Measurements from ENCODE around the gene TNFAIP3.

The TNFAIP3 gene

DNA sequence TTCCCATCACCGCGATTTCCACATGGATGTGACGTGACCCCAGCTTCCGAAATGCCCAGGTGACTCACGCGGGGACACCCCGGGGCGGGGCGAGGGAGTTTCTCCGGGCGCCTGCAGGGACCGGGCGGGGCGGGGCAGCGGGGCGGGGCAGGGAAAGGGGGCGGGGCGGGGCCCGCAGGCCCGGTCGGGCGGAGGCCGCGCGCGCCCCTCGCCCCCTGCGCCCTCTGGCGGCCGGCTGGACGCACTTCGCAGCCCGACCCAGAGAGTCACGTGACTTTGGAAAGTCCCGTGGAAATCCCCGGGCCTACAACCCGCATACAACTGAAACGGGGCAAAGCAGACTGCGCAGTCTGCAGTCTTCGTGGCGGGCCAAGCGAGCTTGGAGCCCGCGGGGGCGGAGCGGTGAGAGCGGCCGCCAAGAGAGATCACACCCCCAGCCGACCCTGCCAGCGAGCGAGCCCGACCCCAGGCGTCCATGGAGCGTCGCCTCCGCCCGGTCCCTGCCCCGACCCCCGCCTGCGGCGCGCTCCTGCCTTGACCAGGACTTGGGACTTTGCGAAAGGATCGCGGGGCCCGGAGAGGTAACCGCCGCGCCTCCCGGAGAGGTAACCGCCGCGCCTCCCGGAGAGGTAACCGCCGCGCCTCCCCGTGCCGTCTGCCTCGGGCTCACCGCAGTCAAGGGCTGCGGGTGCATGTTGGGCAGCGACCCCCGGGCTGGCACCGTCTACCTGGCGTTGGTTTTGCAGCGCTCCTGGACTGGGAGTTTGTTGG is at the start of gene TNFAIP3:
Gene TNFAIP3, plus strand, starts transcription at position 346 of the 771 bp plus-strand sequence. CDS start 3,969 bp downstream, outside the sequence.
- peak within 1 kb of the TSS; percentile 86 for H3K4me3 ChIP-seq (ENCODE audit: low read length)
- no peak for TF ChIP-seq ZNF274 (IDR thresholded peaks at IDR 0.05; ENCODE audit: low read depth, low read length)

DNA sequence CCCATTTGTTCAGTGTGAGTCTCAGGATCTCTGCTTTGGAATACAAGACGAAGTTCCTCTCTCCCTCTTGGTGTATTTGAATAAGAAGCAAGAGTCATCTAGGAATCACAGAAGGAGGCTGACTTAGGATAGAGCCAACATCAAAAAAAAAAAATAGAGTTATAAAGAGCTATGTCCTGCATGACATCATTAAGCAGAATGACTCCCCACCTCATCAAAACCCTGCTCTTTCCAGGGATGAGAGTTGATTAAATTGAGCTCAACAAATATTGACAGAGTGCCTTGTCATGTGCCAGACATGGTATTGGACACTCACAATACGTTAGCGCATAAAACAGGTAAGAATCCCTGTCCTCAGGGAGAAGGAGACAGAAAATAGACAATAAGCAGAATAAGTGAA is 48.6 kb upstream of the TNFAIP3 start:
- TF ChIP-seq ZNF274 (IDR thresholded peaks at IDR 0.05; ENCODE audit: low read depth, low read length): no peak
- H3K4me3 ChIP-seq (ENCODE audit: low read length): no peak overlapping the region

DNA sequence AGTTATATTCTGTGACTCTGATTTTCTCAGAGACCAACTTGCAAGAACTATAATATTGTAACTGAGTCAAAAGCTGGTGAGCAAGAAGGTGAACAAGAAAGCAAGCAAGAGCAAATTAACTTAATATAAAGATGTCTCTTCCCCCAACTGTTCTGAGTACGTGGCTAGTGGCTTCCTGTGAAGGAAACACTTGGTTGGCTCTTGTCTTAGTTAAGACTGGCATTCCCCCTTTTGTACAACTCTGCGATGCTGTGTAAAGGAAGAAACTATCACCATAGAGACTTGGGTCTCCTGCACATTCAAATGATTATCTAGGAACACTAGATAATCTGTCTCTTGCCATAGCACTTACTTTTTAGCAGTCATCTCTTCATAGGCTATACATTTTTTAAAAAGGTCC is 47.3 kb upstream of the TNFAIP3 start:
- TF ChIP-seq ZNF274 (IDR thresholded peaks at IDR 0.05; ENCODE audit: low read depth, low read length): no peak

DNA sequence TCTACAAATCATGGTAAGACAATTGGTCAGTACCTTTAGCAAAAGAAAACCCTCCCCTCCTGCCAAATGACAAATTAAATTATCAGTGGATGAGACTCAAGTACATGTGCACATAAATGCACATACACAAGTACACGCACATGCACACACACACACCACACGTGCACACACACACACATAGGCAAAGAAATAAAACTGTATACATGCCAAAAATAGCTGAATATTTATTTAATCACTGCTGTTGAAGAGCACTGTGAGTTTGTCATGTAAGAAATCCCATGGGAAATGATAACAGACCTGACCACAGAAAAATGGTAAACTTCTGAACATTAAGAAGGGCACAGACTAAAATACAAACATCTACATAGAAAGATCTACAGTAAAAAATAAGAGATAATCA is 46.6 kb upstream of the TNFAIP3 start:
- TF ChIP-seq ZNF274 (IDR thresholded peaks at IDR 0.05; ENCODE audit: low read depth, low read length): no peak
- H3K4me3 ChIP-seq (ENCODE audit: low read length): no peak overlapping the region

More for the DNA sequence above, 47.3 kb upstream of the TNFAIP3 start:
- no peak overlapping the region for H3K4me3 ChIP-seq (ENCODE audit: low read length)

DNA sequence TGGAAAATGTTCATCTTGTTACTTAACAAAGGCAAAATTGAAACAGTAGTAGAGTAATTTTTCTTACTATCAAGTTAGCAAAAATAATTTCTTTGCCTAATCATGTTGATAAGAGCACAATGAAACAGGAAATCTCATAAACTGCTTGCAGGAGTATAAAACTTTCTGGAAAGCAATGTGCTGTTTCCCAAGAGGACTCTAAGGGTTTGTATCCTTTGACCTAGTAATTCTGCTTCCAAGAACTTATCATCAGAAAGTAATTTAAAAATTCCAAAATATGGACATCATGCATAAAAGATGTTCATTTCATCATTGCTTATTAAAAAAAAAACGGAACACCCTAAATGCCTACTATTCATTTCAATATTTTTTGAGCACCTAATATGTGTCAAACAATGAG is 46.1 kb upstream of the TNFAIP3 start:
- no peak for TF ChIP-seq ZNF274 (IDR thresholded peaks at IDR 0.05; ENCODE audit: low read depth, low read length)
- no peak overlapping the region for H3K4me3 ChIP-seq (ENCODE audit: low read length)

DNA sequence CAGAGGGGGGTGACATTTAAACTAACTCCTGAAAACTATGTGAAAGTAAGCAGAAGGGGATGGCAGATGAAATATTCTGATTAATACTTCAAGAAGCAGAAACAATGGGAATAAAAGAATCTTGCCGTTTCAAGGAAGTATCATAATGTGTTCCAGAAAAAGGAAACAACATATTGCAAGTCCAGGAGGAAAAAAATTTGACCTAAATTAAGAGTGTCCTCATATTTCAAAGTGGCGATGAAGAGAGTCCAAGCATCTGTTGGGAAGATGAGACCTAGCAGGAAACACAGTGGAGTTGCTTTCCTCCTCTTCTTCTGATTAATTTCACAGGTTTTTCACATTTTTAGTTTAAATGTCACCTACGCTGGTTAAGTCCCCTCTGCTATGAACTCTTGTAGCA is 45.6 kb upstream of the TNFAIP3 start:
- no peak overlapping the region for H3K4me3 ChIP-seq (ENCODE audit: low read length)
- no peak for TF ChIP-seq ZNF274 (IDR thresholded peaks at IDR 0.05; ENCODE audit: low read depth, low read length)

DNA sequence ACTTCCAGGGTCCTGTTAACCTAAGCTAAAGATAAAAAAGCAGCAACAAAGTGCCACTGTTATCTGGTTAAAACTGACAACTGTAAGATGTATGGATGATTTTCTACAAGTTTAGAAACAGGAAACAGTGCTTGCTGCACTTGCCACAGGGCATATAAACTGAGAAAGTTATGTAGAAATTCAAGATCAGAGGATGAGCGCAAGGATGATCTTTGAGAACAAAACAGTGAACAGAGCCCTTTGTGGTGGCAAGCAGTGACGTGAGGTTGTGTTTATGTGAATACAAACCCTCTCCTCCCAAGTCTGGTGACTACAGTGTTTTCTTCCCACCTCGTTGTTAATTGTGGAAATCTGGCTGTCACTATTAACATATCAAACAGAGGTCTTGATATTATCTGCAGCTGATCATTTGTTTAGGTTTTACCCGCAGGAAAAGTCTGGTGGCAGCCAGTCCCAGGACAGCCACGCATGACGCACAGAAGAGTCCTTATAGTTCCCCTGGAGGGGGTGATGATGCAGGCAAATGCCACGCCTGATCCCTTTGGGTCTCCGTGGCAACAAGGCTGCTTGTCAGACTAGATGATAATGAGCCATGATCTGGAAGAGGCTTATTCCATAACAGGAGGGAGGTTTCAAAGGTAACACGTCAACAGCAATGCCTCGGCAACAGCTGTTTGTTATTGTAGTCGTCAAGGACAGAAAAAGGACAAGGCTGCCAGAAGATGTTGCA is 43.1 kb upstream of the TNFAIP3 start:
- no peak overlapping the region; the same call in 1 of the 2 replicates for H3K4me3 ChIP-seq (ENCODE audit: low read length)
- TF ChIP-seq ZNF274 (IDR thresholded peaks at IDR 0.05; ENCODE audit: low read depth, low read length): no peak

DNA sequence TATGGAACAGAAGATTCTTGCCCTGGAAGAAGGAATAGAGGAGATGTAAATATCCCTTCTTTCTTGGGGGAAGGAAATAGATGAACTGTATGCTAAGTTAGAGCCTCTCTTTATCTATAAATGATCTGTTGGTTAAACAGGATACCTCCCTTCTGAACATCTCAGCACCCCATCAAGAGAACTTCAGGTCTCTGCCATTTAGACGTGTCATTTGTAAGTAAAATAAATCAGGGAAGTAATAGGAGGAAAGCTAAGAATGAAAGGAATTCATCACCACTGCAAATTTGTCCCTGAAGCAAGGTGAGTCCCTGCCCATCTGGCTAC is 42.5 kb upstream of the TNFAIP3 start:
- no peak overlapping the region for H3K4me3 ChIP-seq (ENCODE audit: low read length)

DNA sequence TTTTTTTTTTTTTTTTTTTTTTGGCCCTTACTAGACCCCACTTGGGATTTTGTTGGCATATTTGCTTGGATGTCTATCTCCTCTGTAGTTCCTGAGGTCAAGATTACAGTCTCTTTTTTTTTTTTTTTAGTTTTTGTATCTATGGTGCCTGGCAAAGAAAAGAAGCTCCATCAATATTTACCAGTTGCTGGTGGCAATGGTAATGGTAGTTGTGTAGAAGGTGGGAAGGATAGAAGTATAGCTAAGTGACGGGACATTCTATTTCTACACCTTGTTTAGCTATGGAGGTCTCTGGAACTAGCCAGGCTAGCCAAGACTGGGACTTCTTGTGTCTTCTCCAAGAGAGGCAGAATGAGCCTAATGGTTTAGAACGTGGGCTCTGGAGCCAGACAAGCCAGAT is 42.2 kb upstream of the TNFAIP3 start:
- H3K4me3 ChIP-seq (ENCODE audit: low read length): no peak overlapping the region
- TF ChIP-seq ZNF274 (IDR thresholded peaks at IDR 0.05; ENCODE audit: low read depth, low read length): no peak

More for the DNA sequence above, 42.5 kb upstream of the TNFAIP3 start:
- TF ChIP-seq ZNF274 (IDR thresholded peaks at IDR 0.05; ENCODE audit: low read depth, low read length): no peak

DNA sequence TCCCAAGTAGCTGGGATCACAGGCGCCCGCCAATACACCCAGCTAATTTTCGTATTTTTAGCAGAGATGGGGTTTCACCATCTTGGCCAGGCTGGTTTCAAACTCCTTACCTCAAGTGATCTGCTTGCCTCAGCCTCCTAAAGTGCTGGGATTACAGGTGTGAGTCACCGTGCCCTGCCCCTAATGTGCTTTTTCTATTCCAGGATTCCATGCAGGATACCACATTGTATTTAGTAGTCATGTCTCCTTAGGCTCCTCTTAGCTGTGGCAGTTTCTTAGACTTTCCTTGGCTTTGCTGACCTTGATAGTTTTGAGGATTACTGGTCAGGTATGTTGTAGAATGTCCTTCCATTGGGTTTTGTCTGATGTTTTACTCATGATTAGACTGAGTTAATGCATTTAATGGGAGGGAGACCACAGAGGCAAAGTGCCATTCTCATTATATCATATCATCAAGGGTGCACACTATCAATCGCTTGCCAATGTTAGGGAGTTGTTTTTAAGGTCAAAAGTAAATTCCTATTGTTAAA is 39.6 kb upstream of the TNFAIP3 start:
- no peak for TF ChIP-seq ZNF274 (IDR thresholded peaks at IDR 0.05; ENCODE audit: low read depth, low read length)
- H3K4me3 ChIP-seq (ENCODE audit: low read length): no peak overlapping the region

DNA sequence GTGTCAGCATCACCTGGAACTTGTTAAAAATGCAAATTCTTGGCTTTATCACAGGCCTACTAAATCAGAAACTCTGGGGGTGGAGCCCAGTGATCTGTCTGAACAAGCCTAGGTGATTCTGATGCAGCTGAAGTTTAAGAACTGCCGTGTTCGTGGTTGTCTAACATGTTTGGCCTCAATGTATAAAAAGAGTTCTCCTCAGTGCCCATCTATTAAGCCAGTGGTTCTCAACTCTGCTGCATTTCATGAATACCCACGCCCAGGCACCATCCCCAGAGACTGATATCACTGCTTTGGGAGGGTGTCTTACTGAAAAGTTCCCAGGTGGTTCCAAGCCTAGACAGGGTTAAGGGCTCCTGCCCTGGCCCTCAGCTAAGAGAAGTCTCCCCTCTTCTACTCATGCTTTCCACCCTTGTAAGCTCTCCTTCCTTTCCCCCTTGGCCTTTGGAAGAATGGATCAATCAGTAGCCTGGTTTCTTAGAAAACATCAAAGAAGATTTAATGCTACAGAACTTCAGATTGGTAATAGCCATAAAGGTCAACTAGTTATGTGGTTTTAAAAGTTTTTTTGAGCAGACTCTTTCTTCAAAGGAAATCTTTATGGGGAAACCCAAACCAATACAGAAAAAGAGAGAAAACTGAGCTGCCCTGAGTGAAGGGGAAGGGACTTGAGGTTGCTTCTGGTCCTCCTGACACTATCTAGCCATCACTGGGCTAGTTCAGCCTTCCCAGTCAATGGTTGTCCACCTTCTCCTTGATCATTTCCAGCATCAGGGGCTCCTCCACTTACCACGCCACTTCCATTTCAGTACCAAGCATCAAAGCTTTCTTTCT is 38.9 kb upstream of the TNFAIP3 start:
- TF ChIP-seq ZNF274 (IDR thresholded peaks at IDR 0.05; ENCODE audit: low read depth, low read length): no peak
- peak overlapping the region; percentile 41; the same call in 1 of the 2 replicates for H3K4me3 ChIP-seq (ENCODE audit: low read length)

DNA sequence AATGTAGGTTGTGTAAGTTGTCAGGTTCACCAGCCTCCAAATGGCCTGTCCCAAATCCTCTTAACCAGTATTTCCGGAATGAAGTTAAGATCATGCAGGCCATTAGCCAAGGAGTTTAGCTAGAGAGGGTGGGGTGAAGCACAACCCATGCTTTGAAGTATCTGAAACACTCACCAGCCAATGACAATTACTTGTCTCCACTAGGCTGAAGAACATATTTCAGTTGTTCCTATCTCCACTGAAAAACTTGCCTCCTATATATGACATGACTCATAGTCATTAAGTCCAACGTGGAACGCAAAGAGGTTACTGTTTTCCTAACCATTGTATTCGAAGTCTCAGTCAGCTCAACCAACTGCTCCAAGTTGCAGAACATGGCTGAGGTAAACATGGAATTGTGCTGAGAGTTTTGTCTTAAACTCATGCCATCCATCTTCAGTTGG is 37.4 kb upstream of the TNFAIP3 start:
- H3K4me3 ChIP-seq (ENCODE audit: low read length): no peak overlapping the region
- TF ChIP-seq ZNF274 (IDR thresholded peaks at IDR 0.05; ENCODE audit: low read depth, low read length): no peak

DNA sequence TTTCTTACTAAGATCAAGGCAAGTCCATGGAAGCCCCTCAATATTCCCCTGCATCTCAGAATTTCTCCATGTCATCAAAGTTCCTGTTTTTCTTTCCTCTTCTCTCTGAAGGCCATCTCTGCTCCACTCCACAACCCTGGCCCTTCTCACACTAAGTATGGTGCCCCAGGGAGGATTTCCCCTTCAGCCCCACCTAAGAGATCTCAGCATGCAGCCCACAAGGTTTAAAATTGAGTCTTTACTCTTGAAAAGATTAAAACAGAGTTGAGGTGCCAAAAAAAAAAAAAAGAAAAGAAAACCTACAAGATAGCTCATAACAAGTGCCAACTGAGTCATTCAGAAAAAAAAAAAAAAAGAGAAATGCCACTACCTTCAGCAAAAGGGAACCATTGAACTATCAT is 36.5 kb upstream of the TNFAIP3 start:
- H3K4me3 ChIP-seq (ENCODE audit: low read length): no peak overlapping the region
- no peak for TF ChIP-seq ZNF274 (IDR thresholded peaks at IDR 0.05; ENCODE audit: low read depth, low read length)

DNA sequence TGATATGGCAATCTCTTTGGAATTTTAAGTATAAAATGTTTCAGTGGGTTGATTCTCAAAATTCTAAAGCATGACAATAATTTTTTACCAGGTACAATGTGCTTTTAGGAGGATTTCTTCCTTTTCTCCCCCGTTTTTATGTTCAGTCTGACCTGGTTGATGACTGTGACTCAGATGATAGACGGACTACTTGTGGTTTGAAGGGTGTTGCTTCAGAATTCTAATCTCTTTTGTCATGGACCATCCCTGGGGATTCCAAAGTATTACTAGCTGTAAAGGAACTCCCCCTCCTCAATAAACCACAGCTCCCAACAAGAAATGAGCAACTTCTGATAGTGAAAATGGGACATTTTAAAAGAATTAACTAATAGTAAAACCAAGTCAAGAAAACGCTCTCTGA is 34.9 kb upstream of the TNFAIP3 start:
- TF ChIP-seq ZNF274 (IDR thresholded peaks at IDR 0.05; ENCODE audit: low read depth, low read length): no peak
- H3K4me3 ChIP-seq (ENCODE audit: low read length): no peak overlapping the region
